ACHN (cell line): Measurements from ENCODE around the gene TRIM14.

Experiments
- DNase-seq: peaks from one replicate; pipeline ENCODE4 v3.0.0-alpha.2; 2015
- in situ Hi-C: cut with HindIII; loops from 2 replicates; pipeline ENCODE4 v1.10.0; 2017; ENCODE audit warnings: low sequenced_read_pairs, low pct_ligation_motif_present, low pct_unique_long_range_greater_than_20kb

Gene TRIM14, protein sequence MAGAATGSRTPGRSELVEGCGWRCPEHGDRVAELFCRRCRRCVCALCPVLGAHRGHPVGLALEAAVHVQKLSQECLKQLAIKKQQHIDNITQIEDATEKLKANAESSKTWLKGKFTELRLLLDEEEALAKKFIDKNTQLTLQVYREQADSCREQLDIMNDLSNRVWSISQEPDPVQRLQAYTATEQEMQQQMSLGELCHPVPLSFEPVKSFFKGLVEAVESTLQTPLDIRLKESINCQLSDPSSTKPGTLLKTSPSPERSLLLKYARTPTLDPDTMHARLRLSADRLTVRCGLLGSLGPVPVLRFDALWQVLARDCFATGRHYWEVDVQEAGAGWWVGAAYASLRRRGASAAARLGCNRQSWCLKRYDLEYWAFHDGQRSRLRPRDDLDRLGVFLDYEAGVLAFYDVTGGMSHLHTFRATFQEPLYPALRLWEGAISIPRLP

DNA sequence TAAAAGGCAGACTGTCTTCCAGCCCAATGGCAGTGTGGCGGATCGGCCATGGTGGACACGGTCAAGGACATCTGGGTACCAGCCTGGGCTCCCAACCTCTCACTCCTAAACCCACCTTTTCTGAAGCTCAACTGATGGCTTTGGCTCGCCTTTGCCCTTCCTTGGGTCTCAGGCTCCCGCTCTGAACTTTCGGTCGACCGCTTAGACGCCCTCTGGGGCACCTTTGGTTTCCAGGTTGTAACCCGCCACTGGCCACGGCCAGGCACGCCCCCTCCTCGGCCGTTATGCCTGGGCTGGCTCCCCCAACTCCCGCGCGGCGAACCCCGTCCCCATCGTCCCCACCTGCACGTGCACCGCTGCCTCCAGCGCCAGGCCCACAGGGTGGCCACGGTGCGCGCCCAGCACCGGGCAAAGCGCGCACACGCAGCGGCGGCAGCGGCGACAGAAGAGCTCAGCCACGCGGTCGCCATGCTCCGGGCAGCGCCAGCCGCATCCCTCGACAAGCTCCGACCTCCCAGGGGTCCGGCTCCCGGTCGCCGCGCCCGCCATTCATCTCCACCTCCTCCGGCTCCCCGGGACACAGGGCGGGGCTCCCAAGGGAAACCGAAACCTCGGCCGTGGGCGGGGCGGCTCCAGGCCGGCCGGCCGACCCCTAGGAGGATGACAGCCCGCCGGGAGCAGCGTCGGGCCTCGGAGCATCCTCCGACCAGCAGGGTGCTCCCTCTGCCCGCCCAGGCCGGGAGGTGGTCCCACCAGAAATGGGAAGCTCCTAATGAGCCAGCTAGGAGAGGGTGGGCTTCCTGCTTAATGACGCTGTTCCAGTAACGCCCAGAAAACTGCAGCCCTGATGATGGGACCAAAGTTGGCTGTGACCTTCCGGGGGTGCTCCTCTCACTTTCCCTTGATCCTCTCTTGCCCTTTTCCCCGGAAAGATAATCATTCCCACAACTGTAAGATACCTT, at the start of gene TRIM14:
Gene TRIM14 (minus strand): TSS at position 583 of the 962 bp plus-strand sequence. CDS start 34 bp downstream, at position 549.
- in situ Hi-C loops = no loop called here
- DNase-seq = peak; percentile 63

DNA sequence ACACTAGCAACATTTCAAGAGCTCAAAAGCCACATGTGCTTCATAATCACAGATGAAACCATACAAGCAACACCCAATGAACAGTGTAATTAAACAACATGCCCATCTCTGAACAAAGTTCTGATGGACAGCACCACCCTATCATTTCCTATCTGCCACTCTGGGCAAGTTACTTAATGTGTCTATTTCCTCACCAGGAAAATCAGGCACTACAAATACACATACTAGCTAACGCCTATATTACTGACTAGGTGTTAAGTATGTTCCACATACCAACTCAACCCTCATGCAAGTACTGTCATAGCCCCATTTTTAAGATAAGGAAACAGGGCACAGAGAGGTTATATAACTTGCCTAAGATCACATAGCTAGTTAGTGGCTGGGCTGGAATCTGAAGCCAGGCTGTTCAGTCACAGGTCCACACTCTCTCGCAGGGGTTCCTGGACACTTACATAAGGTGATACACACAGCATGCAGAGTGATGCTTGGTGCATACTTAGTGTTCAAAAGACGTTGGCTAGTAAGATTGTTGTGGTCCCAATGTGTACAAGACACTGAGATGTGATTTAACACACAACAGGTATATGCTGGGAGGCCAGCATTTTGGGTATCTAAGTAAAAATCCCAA, 49.2 kb upstream of the TRIM14 start:
- in situ Hi-C loops = no loop called here
- DNase-seq = no peak

DNA sequence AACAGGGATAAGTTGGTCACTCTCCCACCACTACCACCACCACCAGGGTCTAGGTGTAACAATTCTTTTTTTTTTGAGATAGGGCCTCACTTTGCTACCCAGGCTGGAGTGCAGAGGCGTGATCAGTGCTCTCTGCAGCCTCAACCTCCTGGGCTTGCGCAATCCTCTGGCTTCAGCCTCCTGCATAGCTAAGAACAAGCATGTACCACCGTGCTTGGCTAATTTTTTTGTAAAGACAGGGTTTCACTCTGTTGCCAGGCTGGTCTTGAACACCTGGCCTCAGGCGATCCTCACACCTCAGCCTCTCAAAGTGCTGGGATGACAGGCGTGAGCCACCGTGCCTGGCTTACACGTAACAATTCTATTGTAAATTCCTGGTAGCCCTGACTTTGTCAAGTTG, 45.9 kb upstream of the TRIM14 start:
- in situ Hi-C loops = no loop called here
- DNase-seq = no peak

DNA sequence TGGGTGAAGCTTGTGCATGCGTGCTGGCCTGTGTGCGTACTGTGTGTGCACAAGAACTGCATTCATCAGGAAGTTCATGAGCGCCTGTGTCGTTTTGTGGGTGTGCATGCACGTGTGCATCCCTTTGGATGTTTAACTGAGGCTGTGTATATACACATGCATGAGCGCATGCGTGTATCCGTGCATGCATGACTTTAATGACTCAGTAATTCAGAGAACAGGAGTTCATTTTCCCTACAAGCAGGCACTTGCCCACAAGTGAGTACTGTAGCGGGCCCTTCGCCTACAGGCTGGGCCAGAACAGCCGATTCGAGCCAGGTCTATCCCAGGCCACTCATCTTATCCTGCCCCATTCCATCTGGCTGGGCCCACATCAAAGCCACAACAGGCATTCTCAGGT, 43.6 kb upstream of the TRIM14 start:
- in situ Hi-C loops = no loop called here
- DNase-seq = no peak

DNA sequence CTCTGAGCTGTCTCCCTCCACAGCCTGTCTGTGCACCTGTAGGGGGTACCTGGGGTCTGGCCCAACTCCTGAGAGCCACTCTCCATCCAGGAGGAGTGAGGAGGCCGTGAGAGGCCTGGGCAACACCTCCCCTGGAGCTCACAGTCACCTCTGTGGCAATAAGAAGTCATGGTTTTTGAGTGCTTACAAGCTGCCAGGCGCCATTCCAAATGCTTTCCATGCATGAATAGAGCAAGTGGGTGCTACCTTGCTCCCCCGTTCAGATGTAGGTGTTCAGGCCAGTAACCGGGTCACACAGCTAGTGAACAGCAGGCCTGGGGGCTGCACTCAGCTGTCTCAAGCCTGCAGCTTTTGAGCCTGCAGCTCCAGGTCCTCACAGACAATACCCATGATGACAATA, 42.8 kb upstream of the TRIM14 start:
- no peak for DNase-seq
- in situ Hi-C loops = no loop called here

DNA sequence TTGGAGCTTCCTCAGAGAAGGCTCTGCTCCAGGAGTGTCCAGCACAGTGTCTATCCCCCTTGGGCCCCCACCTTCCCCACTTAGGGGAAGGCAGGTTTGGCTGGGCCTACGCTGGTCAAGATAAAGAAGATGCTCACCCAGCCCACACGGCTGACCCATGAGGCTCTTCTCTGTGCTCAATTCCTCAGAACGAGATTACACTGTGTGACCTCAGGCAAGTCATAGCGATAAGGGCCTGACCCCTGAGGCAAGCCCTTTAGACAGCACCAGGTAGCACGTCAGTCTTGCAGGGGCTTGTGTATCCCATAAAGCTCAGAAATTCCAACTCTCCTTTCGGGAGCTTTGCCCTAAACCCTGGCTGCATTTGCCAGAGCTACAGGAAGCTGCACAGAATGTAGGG, 40.8 kb upstream of the TRIM14 start:
- in situ Hi-C loops = no loop called here
- DNase-seq = no peak

DNA sequence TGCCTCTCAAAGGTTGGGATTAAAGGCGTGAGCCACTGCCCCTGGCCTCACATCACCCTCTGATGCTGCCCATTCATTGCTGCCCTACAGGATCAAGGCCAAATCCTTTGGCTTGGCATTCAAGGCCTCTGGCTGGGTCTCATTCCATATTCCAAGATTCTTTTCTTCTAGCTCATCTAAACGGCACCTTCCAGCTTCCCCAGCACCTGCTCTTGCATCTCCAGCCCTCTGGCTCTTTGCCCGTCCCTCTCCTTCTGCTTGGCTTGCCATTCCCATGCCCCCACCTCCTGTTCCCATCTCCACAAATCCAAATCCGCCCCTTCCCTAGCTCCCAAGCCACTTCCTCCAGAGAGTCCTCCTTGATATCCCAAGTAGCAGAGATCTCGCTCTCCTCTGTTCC, 40.3 kb upstream of the TRIM14 start:
- in situ Hi-C loops = no loop called here
- no peak for DNase-seq

DNA sequence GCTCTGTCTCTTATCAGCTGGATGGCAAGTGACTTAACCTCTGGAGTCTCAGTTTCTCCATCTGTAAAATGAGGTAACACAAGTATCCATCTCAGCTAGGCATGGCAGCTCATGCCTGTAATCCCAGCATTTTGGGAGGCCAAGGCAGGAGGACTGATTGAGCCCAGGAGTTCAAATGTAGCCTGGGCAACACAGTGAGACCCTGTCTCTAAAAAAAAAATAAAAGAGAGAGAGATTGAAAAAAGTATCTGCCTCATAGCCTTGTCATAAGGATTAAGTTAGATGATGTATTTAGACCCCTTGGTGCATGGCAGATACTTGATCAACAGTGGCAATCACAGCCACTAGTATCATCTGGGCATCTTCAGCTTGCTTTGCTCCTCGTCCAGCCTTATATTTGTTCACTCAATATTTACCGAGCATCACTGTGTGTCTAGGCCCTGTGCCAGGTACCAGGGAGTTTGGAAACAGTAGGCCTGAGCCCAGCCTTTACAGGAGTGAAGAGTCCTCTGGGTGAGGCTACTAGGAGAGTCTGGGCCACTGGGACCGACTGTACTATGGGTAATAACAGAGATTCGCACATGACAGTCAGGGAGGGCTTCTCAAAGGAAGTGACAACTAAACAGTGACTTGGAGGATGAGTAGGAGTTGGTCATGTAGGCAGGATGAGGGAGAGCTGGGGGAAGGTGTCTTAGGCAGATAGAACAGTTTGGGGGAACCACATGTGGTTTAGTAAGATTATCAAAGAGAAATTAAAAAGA, 39.2 kb upstream of the TRIM14 start:
- DNase-seq = no peak
- in situ Hi-C loops = no loop called here

DNA sequence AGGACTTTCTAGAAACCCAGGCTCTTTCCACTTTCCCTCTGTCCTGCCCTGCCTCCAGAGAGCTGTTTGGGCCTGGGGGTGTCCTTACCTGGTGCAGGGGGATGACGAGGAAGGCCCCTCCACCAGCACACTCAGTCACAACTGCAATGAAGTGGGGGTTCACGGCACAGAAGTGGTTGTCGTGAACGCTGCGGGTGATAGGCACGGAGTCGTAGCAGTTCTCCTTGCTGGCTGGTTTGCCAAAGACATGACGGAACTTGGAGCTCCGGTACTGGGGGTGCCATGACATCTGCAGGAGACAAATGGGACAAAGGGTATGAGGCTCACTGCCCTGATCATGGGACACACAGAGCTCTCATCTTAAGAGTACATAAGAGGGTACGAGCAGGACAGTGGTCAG, 38.4 kb upstream of the TRIM14 start:
- no peak for DNase-seq
- in situ Hi-C loops = no loop called here

DNA sequence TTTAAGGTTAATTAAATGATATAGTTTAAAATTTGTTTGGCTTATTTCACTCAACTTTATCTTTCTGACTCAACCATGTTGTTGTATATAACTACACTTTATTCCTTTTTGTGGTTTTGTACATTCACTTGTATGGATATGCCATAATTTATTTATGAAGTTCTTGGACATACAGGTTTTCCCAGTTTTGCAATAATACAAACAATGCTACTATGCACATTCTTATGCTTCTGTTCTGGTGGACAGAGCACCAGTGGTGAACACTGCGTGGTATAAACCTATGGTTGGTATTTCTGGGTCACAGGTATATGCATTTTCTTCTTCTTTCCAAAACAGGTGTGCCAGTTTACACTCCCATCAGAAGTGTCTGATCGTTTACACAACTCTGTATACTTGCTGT, 35.7 kb upstream of the TRIM14 start:
- in situ Hi-C loops = no loop called here

DNA sequence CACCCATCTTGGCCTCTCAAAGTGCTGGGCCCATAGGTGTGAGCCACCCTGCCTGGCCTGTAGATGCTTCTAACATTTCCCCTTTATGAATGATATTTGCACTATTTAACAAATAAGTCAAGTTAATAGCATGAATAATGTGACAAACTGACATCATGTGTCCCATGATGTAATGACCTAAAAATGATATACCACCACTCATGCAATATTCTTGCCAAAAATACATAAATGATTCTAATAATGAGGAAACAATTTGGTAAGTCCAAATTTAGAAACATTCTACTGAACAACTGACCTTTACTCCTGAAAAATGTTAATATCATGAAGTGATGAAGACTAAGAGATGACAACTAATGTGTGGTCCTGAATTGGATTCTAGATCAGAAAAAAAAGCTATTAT, 33.5 kb upstream of the TRIM14 start:
- in situ Hi-C loops = no loop called here
- DNase-seq = no peak

More for the DNA sequence above, 35.7 kb upstream of the TRIM14 start:
- no peak for DNase-seq

DNA sequence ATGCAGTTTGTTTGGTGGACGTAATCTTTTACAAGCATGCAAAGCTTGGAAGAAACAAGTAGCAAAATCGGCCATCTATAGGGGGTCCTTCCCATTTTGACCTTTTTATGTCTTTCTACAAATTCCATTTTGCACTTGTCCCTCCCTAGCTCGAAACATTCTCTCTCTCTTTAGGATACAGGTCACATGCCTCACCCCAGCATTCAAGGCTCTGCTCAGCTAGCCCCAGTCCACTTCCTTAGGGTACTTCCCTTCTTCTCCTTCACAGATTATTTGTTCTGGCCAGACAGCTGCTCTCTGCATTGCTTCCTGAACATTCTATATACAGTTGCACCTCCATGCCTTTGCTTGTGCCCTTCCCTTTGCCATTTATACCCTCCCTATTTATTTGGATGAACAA, 31.7 kb upstream of the TRIM14 start:
- DNase-seq = no peak
- in situ Hi-C loops = no loop called here

DNA sequence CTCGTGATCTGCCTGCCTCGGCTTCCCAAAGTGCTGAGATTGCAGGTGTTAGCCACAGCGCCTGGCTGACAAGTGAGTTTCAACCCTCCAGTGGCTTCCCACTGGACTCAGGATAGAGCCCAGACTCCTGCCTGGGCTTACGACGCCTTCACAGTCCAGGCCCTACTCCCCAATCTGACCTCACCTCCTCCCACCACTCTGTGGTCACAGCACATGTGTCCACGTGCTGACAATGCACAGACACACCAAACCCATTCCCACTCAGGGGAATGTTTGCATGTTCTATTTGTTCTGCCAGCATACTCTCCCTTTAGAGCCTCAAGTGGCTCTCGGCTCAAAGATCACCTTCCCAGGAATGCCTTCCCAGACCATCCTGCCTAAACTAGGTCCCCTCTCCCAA, 31.1 kb upstream of the TRIM14 start:
- in situ Hi-C loops = no loop called here
- DNase-seq = no peak

DNA sequence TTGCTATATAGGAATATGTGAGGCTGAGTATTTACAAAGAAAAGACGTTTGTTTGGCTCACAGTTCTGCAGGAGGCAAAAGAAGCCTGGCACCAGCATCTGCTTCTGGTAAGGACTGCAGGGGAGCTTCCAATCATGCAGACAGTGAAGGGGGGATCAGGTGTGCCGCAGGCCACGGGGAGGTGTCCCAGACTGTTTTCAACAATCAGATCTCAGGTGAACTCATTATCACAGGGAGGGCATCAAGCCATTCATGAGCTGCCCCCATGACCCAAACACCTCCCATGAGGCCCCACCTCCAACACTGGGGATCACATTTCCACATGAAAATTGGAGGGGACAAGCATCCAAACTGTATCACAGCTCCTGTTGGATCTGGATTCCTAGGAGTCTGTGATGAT, 30.4 kb upstream of the TRIM14 start:
- in situ Hi-C loops = no loop called here
- no peak for DNase-seq

DNA sequence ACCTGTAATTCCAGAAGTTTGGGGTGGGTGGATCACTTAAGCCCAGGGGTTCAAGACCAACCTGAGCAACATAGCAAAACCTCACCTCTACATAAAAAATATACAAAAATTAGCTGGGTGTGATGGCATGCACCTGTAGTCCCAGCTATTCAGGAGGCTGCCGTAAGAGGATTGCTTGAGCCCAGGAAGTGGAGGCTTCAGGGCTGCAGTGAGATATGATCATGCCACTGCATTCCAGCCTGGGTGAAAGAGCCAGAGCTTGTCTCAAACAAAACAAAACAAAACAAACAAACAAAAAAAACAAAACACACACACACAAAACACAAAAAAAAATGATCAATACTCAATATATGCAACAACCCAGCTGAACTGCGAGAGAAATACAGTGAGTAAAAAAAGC, 29.5 kb upstream of the TRIM14 start:
- no peak for DNase-seq

DNA sequence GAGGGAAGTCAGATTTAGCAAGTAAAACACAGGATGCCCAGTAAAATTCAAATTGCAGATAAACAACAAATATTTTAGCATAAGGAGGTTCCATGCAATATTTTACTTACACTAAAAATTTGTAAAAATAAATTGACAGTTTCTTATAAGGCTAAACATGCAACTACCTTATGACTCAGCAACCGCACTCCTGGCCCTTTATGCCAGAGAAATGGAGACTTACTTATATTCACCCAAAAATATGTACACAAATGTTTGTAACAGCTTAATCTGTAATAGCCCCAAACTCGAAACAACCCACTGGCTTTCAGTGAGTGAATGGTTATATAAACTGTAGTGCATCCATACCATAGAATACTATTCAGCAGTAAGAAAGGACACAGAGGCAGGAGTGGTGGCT, 28.6 kb upstream of the TRIM14 start:
- in situ Hi-C loops = no loop called here
- no peak for DNase-seq

More for the DNA sequence above, 29.5 kb upstream of the TRIM14 start:
- in situ Hi-C loops = no loop called here

DNA sequence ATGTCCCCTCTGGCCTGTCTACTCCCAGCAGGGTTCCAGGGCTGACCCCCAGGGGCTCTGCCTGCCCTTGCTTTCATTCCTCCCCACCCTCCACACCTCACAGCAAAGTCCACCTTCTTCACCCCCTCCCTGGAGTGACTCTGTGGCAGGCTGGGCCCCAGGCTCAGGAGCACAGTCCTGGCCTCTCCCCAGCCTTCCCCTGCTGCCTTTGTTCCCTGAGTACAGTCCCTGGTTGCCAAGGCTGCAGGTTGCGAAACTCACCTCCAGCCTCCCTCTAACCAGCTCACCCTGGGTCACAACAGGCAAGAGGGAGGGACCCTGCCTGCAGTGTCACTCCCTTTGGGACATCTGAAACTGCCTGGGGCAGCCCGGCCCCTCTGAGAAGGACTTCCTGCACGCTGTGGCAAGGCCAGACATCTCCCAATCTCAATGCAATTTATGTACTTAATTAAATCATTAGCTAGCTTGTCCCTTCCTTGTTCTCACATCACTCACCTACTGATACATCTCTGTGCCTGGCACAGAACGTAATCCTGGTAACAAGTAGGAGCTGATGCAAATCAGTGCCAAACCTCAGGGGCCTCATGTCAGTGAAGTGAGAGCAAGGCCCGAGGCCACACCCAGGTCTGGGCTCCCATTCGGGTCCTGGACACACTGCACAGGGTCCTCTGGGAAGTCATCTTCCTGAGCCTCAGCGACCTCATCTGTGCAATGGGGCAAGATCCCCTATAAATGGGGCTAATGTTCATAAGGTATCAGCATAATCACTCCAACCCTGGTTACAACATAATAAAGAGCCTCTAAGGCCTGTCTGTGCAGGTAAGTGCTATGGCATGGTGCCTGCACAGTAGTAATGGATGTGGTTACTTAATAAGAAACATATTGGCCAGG, 27.3 kb upstream of the TRIM14 start:
- in situ Hi-C loops = no loop called here
- no peak for DNase-seq

DNA sequence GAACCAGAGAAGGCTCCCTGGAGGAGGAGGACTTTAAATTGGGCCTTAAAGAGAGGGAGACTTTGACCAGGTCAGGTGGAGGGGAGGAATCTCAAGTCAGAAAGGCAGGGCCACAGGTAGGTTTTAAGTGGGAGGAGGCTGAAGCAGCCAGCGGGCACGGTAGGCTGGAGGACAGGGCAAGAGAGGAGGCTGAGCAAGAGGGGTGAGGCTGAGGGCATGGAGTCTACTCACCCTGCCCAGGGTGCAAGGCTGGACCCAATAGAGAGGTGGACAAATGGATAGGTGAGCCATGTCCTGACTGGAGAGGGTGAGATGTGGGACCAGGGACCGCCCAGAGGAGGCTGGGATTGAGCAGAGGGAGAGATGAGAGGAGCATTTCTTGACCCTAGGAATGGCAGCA, 25.6 kb upstream of the TRIM14 start:
- DNase-seq = no peak

More for the DNA sequence above, 25.6 kb upstream of the TRIM14 start:
- in situ Hi-C loops = no loop called here
